Osteoblast (primary cell): ENCODE results near the gene TTC3. TPM values are rescaled to one million over a fixed set of nuclear protein-coding genes. Genes with fewer than 3 reads are reported as not detected.

Source experiments
- DNase-seq: peaks from one replicate; pipeline ENCODE4 v3.0.0; 2011; ENCODE audit warnings: low spot score, mixed read lengths; ENCODE audit not compliant: insufficient read length; ENCODE audit errors: missing footprints
- H2AFZ ChIP-seq: 2 replicates; pipeline ENCODE4 v1.6.0; 2011; ENCODE audit warnings: mild to moderate bottlenecking, low read length
- H3K27ac ChIP-seq: 2 replicates; pipeline ENCODE4 v1.5.1; 2011; ENCODE audit warnings: mild to moderate bottlenecking, low read depth, low read length, moderate library complexity
- H3K27me3 ChIP-seq: 2 replicates; pipeline ENCODE4 v1.6.0; 2012; ENCODE audit warnings: mild to moderate bottlenecking, control low read depth, inconsistent platforms, low read length, moderate library complexity; ENCODE audit not compliant: insufficient read depth
- H3K36me3 ChIP-seq: 2 replicates; pipeline ENCODE4 v1.5.1; 2011; ENCODE audit warnings: mild to moderate bottlenecking, low read length, control low read depth, moderate library complexity; ENCODE audit not compliant: insufficient read depth
- H3K4me1 ChIP-seq: 2 replicates; pipeline ENCODE4 v1.5.1; 2011; ENCODE audit warnings: mild to moderate bottlenecking, low read length, control low read depth, moderate library complexity; ENCODE audit not compliant: insufficient read depth
- H3K4me2 ChIP-seq: 2 replicates; pipeline ENCODE4 v1.6.0; 2011; ENCODE audit warnings: mild to moderate bottlenecking, low read length; ENCODE audit not compliant: insufficient read depth
- H3K4me3 ChIP-seq: fragments of 200-600 bp; sonication (generic); 3 replicates; pipeline ENCODE4 v1.5.1; 2012; ENCODE audit warnings: mild to moderate bottlenecking, low read length, inconsistent platforms; ENCODE audit not compliant: insufficient read depth
- H3K79me2 ChIP-seq: 2 replicates; pipeline ENCODE4 v1.6.0; 2012; ENCODE audit warnings: mild to moderate bottlenecking, low read length, control low read depth, inconsistent platforms; ENCODE audit not compliant: insufficient read depth
- H3K9me3 ChIP-seq: 2 replicates; pipeline ENCODE4 v1.5.1; 2011; ENCODE audit warnings: low read depth, low read length, control low read depth
- H4K20me1 ChIP-seq: 2 replicates; pipeline ENCODE4 v1.6.0; 2012; ENCODE audit warnings: mild to moderate bottlenecking, low read length, control low read depth; ENCODE audit not compliant: insufficient read depth
- total RNA-seq: library from RNA; depleted of rRNA; stranded (reverse); fragments of >200 nt; gene quantifications from 2 replicates; pipeline ENCODE4 v1.2.3, GENCODE V29; 2012
- TF ChIP-seq, protein P1 (sequence below): IDR thresholded peaks from 2 replicates; pipeline ENCODE4 v1.5.1; 2011; ENCODE audit warnings: mild to moderate bottlenecking, low read depth, low read length, moderate library complexity; ENCODE audit errors: extremely low read depth

The TTC3 gene
- total RNA-seq, 1 donor, result 364 TPM

DNA sequence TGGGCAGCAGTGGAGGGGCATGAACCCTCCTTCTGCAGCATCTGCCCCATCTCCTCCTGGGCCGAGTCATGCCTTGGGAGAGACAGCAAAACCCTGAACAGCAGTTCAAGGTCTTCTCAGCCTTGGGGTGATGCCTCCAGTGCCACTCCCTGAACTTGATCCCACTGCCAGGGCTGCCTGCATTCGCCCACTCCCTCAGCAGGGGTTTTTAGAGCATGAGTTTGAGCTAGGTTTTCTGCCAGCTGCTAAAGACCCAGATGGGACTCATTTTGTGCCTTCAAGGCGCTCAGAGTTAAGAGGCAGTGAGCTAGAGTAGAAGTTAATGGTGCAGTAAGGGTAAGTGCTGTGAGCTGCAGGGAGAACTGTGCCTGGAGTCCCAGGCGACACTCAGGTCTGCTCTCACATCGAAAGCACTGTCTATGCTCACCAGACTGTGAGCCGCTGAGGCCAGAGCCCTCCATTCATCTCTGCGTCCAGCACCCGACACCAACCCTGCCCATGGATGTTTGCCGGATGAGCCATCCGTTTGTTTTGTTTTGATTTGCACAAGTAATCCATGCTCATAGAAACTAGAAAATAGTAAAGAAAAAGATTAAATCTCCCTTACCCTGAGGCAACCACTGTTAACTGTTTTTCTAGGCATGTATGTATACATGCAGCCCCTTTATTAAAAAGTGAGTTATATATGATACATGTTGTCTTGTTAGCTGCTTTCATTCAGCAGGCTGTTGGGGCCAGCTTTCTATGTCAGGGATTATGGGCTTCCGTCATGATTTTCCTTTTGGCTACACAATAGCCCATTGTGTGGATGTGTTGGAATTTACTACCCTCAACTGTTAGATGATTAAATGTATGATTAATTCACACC lies 126.2 kb downstream of the TTC3 start:
- H4K20me1 ChIP-seq, result peaks cover 26% of the 10 kb centered on the region

DNA sequence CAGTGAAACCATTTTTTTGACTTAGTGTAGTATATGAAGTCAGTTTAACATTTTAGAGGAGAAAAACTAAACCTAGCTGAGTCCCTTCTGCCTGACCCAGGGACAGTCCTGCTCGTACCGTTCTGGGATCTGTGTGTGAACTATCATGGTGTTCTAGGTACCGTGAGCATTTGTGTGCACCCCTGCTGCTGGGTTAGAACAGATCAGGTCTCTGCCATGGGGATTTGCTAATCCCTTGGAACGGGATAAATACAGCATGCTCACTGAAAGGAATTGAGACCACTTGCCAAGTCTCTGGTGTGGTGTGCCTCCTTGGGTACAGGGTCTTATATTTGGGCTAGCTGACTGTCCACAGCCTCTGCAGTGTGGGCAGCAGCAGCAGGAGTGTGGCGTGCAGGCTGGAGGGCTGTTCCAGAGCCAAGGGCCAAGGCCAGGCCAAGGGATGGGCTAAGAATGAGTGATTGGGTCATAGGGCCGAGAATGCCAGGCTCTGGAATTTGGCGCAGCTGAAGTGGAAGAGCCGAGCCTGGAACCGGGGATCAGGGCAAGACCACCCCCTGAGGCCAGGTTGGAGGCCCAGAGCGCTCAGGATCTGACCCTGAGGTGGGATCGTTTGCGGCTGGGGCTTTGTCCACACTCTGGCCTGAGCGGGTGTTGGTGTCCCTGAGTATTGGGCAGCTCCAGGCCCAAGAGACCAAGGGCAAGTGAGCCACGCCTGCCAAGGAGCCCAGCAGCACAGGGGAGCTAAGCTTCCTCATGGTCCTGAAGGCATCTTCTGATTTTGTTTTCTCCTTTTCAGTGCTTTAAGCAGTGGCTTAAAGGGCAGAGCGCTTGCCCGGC lies 127.8 kb downstream of the TTC3 start:
- Histone ChIP-seq H3K27me3 (no peaks in the 10 kb centered on the region), H3K36me3 (peaks cover 72% of the 10 kb centered on the region)

More for the DNA sequence above, 126.2 kb downstream of the TTC3 start:
- no peaks in the 10 kb centered on the region for H3K9me3 ChIP-seq
- H3K27me3 ChIP-seq, result no peaks in the 10 kb centered on the region
- H2AFZ ChIP-seq, result no peak overlapping the region
- H3K27ac ChIP-seq, result peak overlapping the region; percentile 51
- H3K4me2 ChIP-seq, result peak overlapping the region; percentile 29
- DNase-seq, result peak; percentile 86
- peaks cover 83% of the 10 kb centered on the region for H3K36me3 ChIP-seq
- peaks cover 2% of the 10 kb centered on the region for H3K79me2 ChIP-seq
- H3K4me1 ChIP-seq, result peaks cover 20% of the 10 kb centered on the region
- H3K4me3 ChIP-seq, result peak overlapping the region; percentile 5
- TF ChIP-seq, protein P1, sequence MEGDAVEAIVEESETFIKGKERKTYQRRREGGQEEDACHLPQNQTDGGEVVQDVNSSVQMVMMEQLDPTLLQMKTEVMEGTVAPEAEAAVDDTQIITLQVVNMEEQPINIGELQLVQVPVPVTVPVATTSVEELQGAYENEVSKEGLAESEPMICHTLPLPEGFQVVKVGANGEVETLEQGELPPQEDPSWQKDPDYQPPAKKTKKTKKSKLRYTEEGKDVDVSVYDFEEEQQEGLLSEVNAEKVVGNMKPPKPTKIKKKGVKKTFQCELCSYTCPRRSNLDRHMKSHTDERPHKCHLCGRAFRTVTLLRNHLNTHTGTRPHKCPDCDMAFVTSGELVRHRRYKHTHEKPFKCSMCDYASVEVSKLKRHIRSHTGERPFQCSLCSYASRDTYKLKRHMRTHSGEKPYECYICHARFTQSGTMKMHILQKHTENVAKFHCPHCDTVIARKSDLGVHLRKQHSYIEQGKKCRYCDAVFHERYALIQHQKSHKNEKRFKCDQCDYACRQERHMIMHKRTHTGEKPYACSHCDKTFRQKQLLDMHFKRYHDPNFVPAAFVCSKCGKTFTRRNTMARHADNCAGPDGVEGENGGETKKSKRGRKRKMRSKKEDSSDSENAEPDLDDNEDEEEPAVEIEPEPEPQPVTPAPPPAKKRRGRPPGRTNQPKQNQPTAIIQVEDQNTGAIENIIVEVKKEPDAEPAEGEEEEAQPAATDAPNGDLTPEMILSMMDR, result no peak

DNA sequence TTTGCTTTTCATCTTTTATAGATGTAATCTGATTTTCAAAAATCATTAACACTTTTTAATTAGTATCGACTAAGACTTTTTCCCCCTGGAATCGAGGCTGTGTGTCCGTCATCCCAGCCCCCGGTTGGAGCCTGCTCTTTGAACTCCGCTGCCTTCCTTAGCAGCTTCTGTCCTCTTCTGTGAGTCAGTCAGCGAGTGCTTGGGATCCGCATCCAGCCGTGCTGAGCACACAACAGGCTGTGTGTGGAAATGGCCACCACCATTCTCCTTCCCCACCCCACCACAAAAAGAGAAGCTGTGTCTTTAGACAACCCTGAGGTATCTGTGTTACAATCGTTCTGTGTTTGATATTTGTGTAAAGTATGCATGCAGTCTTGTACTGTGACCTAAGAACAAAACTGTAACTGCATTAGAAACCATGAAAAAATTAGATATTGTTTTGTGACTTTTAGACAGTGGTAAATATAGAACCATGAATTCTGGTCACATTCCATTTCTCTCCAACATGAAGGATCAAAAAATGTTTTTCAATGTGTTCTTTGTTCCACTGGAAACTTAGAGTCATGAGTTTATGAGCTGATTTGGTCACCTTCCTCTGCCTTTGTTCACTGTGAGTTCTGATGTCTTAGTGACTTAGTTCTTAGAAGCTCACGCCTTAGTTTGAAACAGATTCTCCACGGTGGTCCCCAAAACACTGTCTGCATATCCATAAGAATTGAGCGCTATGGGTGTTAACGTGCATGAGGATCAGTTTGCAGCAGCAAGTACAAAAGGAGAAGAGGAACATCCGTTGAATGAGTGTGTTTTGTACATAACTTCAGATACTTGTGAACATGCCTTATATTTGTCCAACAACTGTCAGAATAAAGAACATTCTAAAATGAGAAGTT lies 129.4 kb downstream of the TTC3 start:
- peaks cover 13% of the 10 kb centered on the region for H4K20me1 ChIP-seq
- peaks cover 15% of the 10 kb centered on the region for H3K4me1 ChIP-seq
- no peak for DNase-seq
- H3K4me2 ChIP-seq, result no peak overlapping the region
- no peak overlapping the region for H3K27ac ChIP-seq
- H3K79me2 ChIP-seq, result no peaks in the 10 kb centered on the region
- H3K4me3 ChIP-seq, result no peak overlapping the region
- H2AFZ ChIP-seq, result no peak overlapping the region
- no peaks in the 10 kb centered on the region for H3K27me3 ChIP-seq
- TF ChIP-seq, protein P1, result no peak
- H3K36me3 ChIP-seq, result peaks cover 59% of the 10 kb centered on the region
- H3K9me3 ChIP-seq, result no peaks in the 10 kb centered on the region

More for the DNA sequence above, 127.8 kb downstream of the TTC3 start:
- TF ChIP-seq, protein P1, result no peak
- H3K4me2 ChIP-seq, result no peak overlapping the region
- no peak for DNase-seq
- no peak overlapping the region for H3K4me3 ChIP-seq
- H3K4me1 ChIP-seq, result peaks cover 19% of the 10 kb centered on the region
- H3K79me2 ChIP-seq, result no peaks in the 10 kb centered on the region
- H3K9me3 ChIP-seq, result no peaks in the 10 kb centered on the region
- H3K27ac ChIP-seq, result no peak overlapping the region
- no peak overlapping the region for H2AFZ ChIP-seq
- peaks cover 15% of the 10 kb centered on the region for H4K20me1 ChIP-seq
